ENCODE measurements around the gene PFN1. TPM values are rescaled to one million over a fixed set of nuclear protein-coding genes. Genes with fewer than 3 reads are reported as not detected.

The PFN1 gene
- total and polyA plus RNA-seq, 9 of the 15 experiments (the other 6 are each of a cell fraction or from before 2014, with no cell fraction given) = 60.5 to 1,479 (median 456) TPM

- TF ChIP-seq YY1 (IDR thresholded peaks at IDR 0.05; ENCODE audit: borderline replicate concordance in 1 of 3, control insufficient read depth in 1 of 3, extremely low read depth in 1 of 3, insufficient read depth in 3 of 3, insufficient read length in 1 of 3, insufficient replicate concordance in 2 of 3, low read depth in 1 of 3, low read length in 2 of 3) = peak in 1 of 3 experiments; percentile 25
- TF ChIP-seq NKRF (IDR thresholded peaks at IDR 0.05; ENCODE audit: borderline replicate concordance) = 0 out of 2 replicates have a peak, but pooled peaks have one; percentile 7
- no peak for TF ChIP-seq NFE2L1 (tag; IDR thresholded peaks at IDR 0.05; ENCODE audit: borderline replicate concordance, low read depth)
- 0 out of 2 replicates have a peak, but pooled peaks have one; percentile 3 for TF ChIP-seq ATF3 (IDR thresholded peaks at IDR 0.05)
- TF ChIP-seq ATF3 (CRISPR knock-in tag; conservative IDR thresholded peaks at IDR 0.05) = no peak
- peak; percentile 1 to 71; a peak in 2 of 4 replicates for TF ChIP-seq MAZ (CRISPR knock-in tag; conservative IDR thresholded peaks at IDR 0.05 in 1 of 2, IDR thresholded peaks at IDR 0.05 in 1 of 2)
- TF ChIP-seq ZC3H4 (CRISPR knock-in tag; IDR thresholded peaks at IDR 0.05; ENCODE audit: borderline replicate concordance) = 0 out of 2 replicates have a peak, but pooled peaks have one; percentile 24
- peak; percentile 30; the same call in 1 of the 2 replicates for TF ChIP-seq NFRKB (IDR thresholded peaks at IDR 0.05; ENCODE audit: low read depth)
- TF ChIP-seq TEAD1 (CRISPR knock-in tag; IDR thresholded peaks at IDR 0.05) = no peak
- TF ChIP-seq THRB (CRISPR knock-in tag; conservative IDR thresholded peaks at IDR 0.05) = no peak
- TF ChIP-seq VEZF1 (CRISPR knock-in tag; IDR thresholded peaks at IDR 0.05) = peak; percentile 76
- no peak for TF ChIP-seq MAFF (IDR thresholded peaks at IDR 0.05; ENCODE audit: low read length)
- 0 out of 2 replicates have a peak, but pooled peaks have one; percentile 15 for TF ChIP-seq ZNF592 (IDR thresholded peaks at IDR 0.05)
- no peak for TF ChIP-seq ATF1 (CRISPR knock-in tag; IDR thresholded peaks at IDR 0.05)
- peak; percentile 9; the same call in 1 of the 2 replicates for TF ChIP-seq ATF1 (tag; IDR thresholded peaks at IDR 0.05)
Observed at GRCh38 chr17:4950075-4950745, 1.9 kb upstream of the PFN1 start (continued).
